Upper lobe of left lung (tissue), 4 donors: Measurements from ENCODE around the gene LRGUK.

Source experiments
- CTCF ChIP-seq, 6 experiments: fragments of 450-650 bp in 4 of 6; fragments of 200-600 bp in 2 of 6; sonication (generic) in 2 of 6; IDR thresholded peaks; one replicate each; pipeline ENCODE4 v1.5.1; 2016 to 2019; ENCODE audit warnings: antibody characterized with exemption in 6 of 6
- POLR2A ChIP-seq, 4 donors: fragments of 450-650 bp; IDR thresholded peaks; one replicate each; pipeline ENCODE4 v1.5.1; 2016 to 2017; ENCODE audit warnings: antibody characterized with exemption in 4 of 4, mild to moderate bottlenecking in 2 of 4

DNA sequence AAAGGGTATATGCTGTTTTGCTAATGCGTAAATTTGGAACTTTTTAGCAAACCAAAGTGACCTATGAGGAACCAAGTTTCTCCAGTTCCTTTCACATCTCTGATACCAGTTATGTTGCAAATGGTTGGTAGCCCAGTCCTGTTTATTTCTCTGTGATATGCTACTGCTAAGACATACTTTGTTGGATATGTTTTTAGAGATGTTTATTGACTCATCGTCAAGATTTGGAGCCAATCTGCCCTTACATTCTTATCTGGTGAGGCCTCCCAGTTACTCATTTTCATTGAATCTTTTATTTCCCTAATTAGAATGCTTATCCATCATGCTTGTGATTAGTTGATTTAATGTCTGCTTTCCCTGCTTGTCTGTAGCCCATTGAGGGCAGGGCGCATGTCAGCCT lies 58.9 kb downstream of the LRGUK start:
- no peak for TF ChIP-seq CTCF (IDR thresholded peaks at IDR 0.05)
- no peak for TF ChIP-seq POLR2A (IDR thresholded peaks at IDR 0.05)
